HG02973 (cell line): Measurements from ENCODE around the gene FETUB.

Experiments
- ATAC-seq: cut with Tn5 transposase; IDR thresholded peaks from one replicate; pipeline ENCODE4 v1.9.1; 2021; ENCODE audit warnings: moderate library complexity; ENCODE audit not compliant: unreplicated experiment

The FETUB gene, protein sequence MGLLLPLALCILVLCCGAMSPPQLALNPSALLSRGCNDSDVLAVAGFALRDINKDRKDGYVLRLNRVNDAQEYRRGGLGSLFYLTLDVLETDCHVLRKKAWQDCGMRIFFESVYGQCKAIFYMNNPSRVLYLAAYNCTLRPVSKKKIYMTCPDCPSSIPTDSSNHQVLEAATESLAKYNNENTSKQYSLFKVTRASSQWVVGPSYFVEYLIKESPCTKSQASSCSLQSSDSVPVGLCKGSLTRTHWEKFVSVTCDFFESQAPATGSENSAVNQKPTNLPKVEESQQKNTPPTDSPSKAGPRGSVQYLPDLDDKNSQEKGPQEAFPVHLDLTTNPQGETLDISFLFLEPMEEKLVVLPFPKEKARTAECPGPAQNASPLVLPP

GRCh38 chr3:186639778-186640472, at the start of gene FETUB:
Gene FETUB, plus strand, starts transcription at chr3:186640399. Its CDS starts 62 bp downstream, at chr3:186640461.
- ATAC-seq: no peak

DNA sequence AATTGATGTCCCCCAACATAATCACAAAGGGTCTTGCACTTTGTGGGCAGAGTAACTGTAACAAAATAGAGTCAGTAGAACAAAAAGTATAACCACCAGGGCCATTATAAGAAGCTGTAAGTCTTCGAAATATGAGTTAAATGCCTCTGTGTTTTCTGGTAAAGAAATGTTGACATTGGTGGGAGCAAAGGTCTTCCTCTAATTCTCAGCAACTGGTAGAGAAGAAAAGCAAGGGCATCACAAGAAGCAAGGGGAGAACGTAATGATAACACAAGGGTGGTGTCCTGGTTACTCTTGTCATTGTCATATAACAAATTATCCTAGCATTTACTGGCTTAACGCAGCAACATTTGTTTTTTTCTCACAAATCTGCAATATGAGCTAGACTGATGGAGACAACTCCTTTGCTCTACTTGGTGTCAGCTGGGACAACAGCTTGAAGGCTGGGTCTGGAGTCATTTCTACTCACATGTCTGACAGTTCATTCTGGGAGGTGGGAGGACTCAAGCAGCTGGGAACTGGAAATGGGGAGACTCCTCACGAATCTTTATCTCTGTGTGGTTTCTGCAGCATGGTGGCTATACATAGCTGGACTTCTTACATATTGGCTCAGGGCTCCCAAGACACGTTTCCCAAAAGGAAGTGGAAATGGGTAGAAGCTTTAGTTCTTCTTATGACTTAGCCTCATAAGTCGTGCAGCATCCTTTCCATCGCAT, 49.5 kb upstream of the FETUB start:
- ATAC-seq: no peak

GRCh38 chr3:186592682-186593081, 47.5 kb upstream of the FETUB start:
- no peak for ATAC-seq

- no peak for ATAC-seq
Measured at GRCh38 chr3:186593862-186594261, 46.3 kb upstream of the FETUB start.

DNA sequence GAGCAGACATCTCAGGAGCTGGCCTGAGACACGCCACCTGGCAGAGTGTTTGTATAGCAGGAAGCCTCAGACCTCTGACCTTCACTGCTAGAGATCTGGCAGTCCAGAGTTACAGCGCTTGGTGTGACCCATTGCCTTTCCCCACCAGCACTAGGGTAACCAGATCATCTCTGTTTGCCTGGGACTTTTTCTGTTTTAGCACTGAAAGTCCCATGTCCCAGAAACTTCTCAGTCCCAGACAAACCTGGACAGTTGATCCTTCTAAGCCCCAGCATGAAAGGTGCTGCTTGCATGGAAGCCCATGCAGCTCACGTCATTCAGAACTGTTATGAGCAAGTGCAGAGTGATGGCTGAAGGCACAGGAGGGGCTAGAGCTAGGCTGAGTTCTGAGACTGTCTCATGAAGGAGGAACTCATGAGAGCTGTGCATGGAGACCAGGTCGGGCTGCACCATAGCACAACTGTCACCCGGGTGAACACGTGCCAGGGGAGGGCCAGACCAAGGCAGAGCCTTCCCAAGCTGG, 45.5 kb upstream of the FETUB start:
- ATAC-seq: no peak

DNA sequence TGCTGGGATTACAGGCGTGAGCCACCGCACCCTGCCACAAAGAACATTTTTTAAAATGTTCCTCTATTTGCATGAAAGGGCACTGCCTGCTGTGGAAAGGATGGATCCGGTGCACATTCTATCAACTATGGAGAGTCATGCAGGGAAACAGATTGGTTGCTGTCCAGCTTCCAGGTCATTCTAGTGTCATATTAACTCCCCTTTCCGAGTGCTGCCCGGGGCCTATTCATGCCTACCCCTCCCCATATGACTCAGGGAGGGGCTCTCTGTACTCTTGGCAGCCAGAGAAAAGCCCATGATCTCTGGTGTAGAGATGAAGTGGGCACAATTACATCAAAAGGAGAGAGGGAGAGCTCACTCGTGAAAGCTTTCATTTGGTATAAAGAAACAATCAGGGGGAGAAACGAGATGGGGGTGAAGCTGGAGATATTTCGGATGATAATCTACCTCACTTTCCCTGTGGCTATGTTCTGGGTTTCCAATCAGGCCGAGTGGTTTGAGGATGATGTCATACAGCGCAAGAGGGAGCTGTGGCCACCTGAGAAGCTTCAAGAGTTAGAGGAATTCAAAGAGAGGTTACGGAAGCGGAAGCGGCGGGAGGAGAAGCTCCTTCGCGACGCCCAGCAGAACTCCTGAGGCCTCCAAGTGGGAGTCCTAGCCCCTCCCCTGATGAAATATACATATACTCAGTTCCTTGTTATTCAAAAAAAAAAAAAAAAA, 43.5 kb upstream of the FETUB start:
- no peak for ATAC-seq

- no peak for ATAC-seq
Measured at GRCh38 chr3:186598108-186598784, 42.0 kb upstream of the FETUB start.

DNA sequence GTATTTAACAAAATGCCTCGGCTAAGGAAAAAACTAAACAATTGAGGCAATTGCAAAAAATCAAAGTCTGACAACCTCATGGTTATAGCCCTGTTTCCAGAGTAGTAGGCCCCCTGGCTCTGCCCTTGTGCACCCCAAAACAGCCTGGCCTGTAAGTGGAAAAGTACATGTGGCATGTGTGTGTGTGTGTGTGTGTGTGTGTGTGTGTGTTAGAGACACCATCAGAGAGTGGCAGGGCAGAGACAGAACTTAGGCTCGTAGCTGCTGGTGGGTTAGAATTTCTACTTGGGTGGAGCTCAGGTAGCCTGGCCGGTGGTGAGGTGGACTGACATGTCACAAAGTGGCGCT, 41.4 kb upstream of the FETUB start:
- ATAC-seq: no peak

GRCh38 chr3:186599142-186599784, 40.9 kb upstream of the FETUB start:
- ATAC-seq: no peak

- ATAC-seq: no peak
Measured at GRCh38 chr3:186599785-186600166, 40.4 kb upstream of the FETUB start.

DNA sequence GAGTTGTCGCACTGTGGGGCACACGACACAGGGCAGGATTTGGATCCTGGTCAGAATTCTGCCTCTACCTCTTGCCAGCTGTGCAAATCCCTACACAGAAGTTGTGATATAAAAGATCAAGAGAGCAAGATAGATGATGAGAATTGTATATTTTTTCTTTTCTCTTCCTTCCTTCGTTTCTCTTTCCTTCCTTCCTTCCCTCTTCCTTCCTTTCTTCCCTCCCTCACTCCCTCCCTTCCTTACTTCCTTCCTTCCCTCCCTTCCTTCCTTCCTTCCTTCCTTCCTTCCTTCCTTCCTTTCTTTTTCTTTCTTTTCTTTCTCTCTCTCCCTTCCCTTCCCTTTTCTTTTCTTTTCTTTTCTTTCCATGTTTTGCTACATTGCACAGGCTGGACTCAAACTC, 39.3 kb upstream of the FETUB start:
- no peak for ATAC-seq

GRCh38 chr3:186603159-186603558, 37.0 kb upstream of the FETUB start:
- ATAC-seq: no peak

DNA sequence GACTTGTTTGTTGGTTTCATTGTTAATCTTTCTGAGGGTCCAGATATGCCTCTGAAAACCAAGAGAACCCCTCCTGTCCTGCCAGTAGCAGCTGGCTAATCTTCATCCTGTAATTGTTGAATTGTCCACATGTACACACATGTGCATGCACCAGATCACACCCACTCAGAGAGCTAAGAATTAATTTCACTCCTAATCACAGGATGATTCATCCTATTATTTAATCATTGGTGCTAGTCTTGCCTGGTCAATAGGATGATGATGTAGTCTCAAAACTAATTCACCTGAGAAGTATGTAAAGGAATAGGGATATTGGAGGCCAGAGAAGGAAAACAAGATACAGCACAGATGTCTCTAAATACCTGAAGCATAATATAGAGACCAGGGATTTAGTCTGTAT, 35.1 kb upstream of the FETUB start:
- ATAC-seq: no peak

- ATAC-seq: no peak
Measured at GRCh38 chr3:186605561-186606545, 34.3 kb upstream of the FETUB start.

GRCh38 chr3:186608624-186609215, 31.5 kb upstream of the FETUB start:
- ATAC-seq: no peak

- ATAC-seq: no peak
Measured at GRCh38 chr3:186609247-186609868, 30.8 kb upstream of the FETUB start.

- no peak for ATAC-seq
Measured at GRCh38 chr3:186612065-186612464, 28.1 kb upstream of the FETUB start.
